LNCaP clone FGC (cell line): ENCODE data around the gene RAX2.

Source experiments
- DNase-seq: peaks from one replicate; pipeline ENCODE4 v3.0.0-alpha.2; 2011; ENCODE audit warnings: low read depth
- H3K4me3 ChIP-seq: 2 replicates; pipeline ENCODE4 v1.5.1; 2011; ENCODE audit warnings: mild to moderate bottlenecking, low read depth, low read length, control low read depth
- TF ChIP-seq, protein P1 (sequence below): IDR thresholded peaks from 2 replicates; pipeline ENCODE4 v1.5.1; 2012; ENCODE audit warnings: mild to moderate bottlenecking; ENCODE audit not compliant: control insufficient read depth, insufficient read depth; ENCODE audit errors: extremely low read depth

Gene RAX2

GRCh38 chr19:3778104-3778867 is 6.3 kb upstream of the RAX2 start:
- DNase-seq, result no peak
- TF ChIP-seq, protein P1, sequence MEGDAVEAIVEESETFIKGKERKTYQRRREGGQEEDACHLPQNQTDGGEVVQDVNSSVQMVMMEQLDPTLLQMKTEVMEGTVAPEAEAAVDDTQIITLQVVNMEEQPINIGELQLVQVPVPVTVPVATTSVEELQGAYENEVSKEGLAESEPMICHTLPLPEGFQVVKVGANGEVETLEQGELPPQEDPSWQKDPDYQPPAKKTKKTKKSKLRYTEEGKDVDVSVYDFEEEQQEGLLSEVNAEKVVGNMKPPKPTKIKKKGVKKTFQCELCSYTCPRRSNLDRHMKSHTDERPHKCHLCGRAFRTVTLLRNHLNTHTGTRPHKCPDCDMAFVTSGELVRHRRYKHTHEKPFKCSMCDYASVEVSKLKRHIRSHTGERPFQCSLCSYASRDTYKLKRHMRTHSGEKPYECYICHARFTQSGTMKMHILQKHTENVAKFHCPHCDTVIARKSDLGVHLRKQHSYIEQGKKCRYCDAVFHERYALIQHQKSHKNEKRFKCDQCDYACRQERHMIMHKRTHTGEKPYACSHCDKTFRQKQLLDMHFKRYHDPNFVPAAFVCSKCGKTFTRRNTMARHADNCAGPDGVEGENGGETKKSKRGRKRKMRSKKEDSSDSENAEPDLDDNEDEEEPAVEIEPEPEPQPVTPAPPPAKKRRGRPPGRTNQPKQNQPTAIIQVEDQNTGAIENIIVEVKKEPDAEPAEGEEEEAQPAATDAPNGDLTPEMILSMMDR, result no peak
- no peak overlapping the region for H3K4me3 ChIP-seq

- TF ChIP-seq, protein P1, result no peak
- DNase-seq, result no peak
- no peak overlapping the region for H3K4me3 ChIP-seq
These were observed 4.5 kb upstream of the RAX2 start for GRCh38 chr19:3776479-3777040.

- H3K4me3 ChIP-seq, result no peak overlapping the region
- DNase-seq, result no peak
- TF ChIP-seq, protein P1, result no peak
These were observed 3.8 kb upstream of the RAX2 start for GRCh38 chr19:3775831-3776230.

GRCh38 chr19:3775374-3775711 is 3.3 kb upstream of the RAX2 start:
- TF ChIP-seq, protein P1, result no peak

DNA sequence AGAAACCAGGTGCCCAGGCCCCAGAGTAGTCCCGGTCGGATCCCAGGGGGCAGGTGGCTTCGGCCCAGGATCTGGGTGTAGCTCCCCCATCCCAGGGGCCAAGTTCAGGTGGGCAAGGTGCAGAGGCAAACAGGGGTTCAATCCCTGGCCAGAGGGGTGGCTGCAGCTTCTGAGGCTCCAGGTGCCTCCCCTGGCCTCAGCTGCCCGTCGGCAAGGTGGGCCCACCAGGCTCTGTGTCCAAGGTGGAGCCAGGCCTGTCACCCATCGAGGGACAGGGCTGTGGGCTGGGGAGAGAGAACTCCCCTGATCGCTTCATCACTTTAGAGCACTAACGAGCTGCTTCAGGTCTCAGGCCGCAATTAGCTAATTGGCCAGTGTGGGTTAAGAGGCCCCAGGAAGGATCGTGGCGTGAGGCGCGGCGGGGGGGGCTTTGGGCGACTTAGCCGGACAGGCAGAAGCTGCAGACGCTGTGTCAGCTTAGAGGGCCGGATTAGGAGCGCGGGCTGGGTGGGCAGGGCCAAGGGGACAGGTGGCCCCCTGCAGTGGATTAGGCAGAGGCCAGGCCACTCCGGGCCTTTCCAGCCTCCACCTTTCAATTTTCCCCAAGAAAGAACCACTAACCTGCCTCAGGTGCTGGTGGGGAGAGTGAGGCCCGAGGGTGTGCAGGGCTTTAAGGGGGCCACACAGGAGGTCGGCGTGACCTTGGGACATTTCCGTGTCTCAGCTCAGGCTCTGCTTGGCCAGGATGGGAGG is 2.8 kb upstream of the RAX2 start:
- no peak for DNase-seq
- TF ChIP-seq, protein P1, result no peak
- H3K4me3 ChIP-seq, result no peak overlapping the region

More at GRCh38 chr19:3775374-3775711, 3.3 kb upstream of the RAX2 start:
- no peak for DNase-seq
- H3K4me3 ChIP-seq, result no peak overlapping the region

- TF ChIP-seq, protein P1, result no peak
- no peak for DNase-seq
- H3K4me3 ChIP-seq, result no peak overlapping the region
These were observed 1.9 kb upstream of the RAX2 start for GRCh38 chr19:3773814-3774515.
